K562 (cell line): ENCODE data around the gene CUL4B. TPM values are rescaled to one million over a fixed set of nuclear protein-coding genes. Genes with fewer than 3 reads are reported as not detected.

Experiments used
- BHLHE40 ChIP-seq: IDR thresholded peaks from 2 replicates; pipeline ENCODE4 v1.6.1; 2011; ENCODE audit warnings: low read length, improper control_type of control experiment
- BRCA1 ChIP-seq, 2 experiments: fragments of 450-650 bp in 1 of 2; sonication (generic) in 1 of 2; formaldehyde crosslinking in 1 of 2; IDR thresholded peaks; 2 replicates each; pipeline versions ENCODE4 v1.5.0 to v1.6.1; 2017 to 2020; ENCODE audit warnings: mild to moderate bottlenecking in 1 of 2, missing genetic modification reagents in 1 of 2
- FOSL1 ChIP-seq: fragments of 200-800 bp; sonication (Bioruptor generic); conservative IDR thresholded peaks from 2 replicates; pipeline ENCODE4 v1.6.1; 2016; ENCODE audit warnings: missing genetic modification characterization, missing compliant biosample characterization
- GABPA ChIP-seq: fragments of 200-800 bp; sonication (Bioruptor generic); conservative IDR thresholded peaks from 2 replicates; pipeline ENCODE4 v1.6.1; 2016; ENCODE audit warnings: low read depth, missing genetic modification characterization, missing compliant biosample characterization
- GTF2E2 ChIP-seq: fragments of 200-800 bp; sonication (Bioruptor generic); IDR thresholded peaks from 2 replicates; pipeline ENCODE4 v1.6.1; 2016; ENCODE audit warnings: missing genetic modification characterization, missing compliant biosample characterization
- HMG20B ChIP-seq: fragments of 250-450 bp; sonication (Bioruptor Pico); IDR thresholded peaks from 2 replicates; pipeline ENCODE4 v1.5.0; 2021; ENCODE audit warnings: mild to moderate bottlenecking
- ILF3 ChIP-seq: fragments of 450-650 bp; IDR thresholded peaks from 2 replicates; pipeline ENCODE4 v1.6.1; 2018; ENCODE audit warnings: antibody characterized with exemption, mild to moderate bottlenecking, moderate library complexity, borderline replicate concordance
- JUND ChIP-seq, 2 experiments: IDR thresholded peaks; 2 replicates in 1 of 2; 3 replicates in 1 of 2; pipeline ENCODE4 v1.6.1; 2011; ENCODE audit warnings: borderline replicate concordance in 2 of 2, low read depth in 2 of 2, low read length in 2 of 2, improper control_type of control experiment in 1 of 2, missing biosample characterization in 1 of 2, missing genetic modification characterization in 1 of 2, missing genetic modification reagents in 1 of 2
- MXI1 ChIP-seq: IDR thresholded peaks from 2 replicates; pipeline ENCODE4 v1.6.1; 2011; ENCODE audit warnings: low read depth, mild to moderate bottlenecking, improper control_type of control experiment, low read length
- RBBP5 ChIP-seq: fragments of 200-600 bp; sonication (generic); IDR thresholded peaks from 2 replicates; pipeline ENCODE4 v1.6.1; 2012; ENCODE audit warnings: borderline replicate concordance, mild to moderate bottlenecking, low read length, control low read depth, inconsistent platforms; ENCODE audit not compliant: insufficient read depth, poor library complexity, severe bottlenecking
- RCOR1 ChIP-seq, 2 experiments: IDR thresholded peaks; 2 replicates each; pipeline ENCODE4 v1.6.1; 2012; ENCODE audit warnings: low read depth in 2 of 2, low read length in 2 of 2, borderline replicate concordance in 1 of 2, improper control_type of control experiment in 1 of 2
- SIRT6 ChIP-seq: IDR thresholded peaks from one replicate; pipeline ENCODE4 v1.6.1; 2012; ENCODE audit warnings: low read depth, mild to moderate bottlenecking, control low read depth, inconsistent platforms, low read length, moderate library complexity
- SMARCA4 ChIP-seq: fragments of 450-650 bp; IDR thresholded peaks from 2 replicates; pipeline ENCODE4 v1.6.1; 2016
- ZNF263 ChIP-seq: sonication (generic); formaldehyde crosslinking; IDR thresholded peaks from 2 replicates; pipeline ENCODE4 v1.8.0; 2022; ENCODE audit warnings: mild to moderate bottlenecking, missing genetic modification reagents, borderline replicate concordance
- polyA plus RNA-seq, 8 experiments: library from polyadenylated mRNA; depleted of rRNA in 4 of 8; stranded (reverse) in 5 of 8; unstranded in 3 of 8; fragments of >200 nt; fragmentation: Nextera tagmentation in 2 of 8; fragmentation: Illumina TruSeq in 1 of 8; extraction: Ambion mirVana in 2 of 8; extraction: Trizol in 1 of 8; gene quantifications; 2 replicates each; pipeline versions ENCODE4 v1.2.1 to v1.2.3, GENCODE V29; 2011 to 2014; ENCODE audit warnings: inconsistent platforms in 1 of 8, missing spikeins in 1 of 8
- total RNA-seq, 7 experiments: library from RNA; depleted of rRNA in 6 of 7; stranded (reverse); fragments of >200 nt in 6 of 7; fragmentation: Illumina TruSeq in 2 of 7; extraction: Trizol in 2 of 7; gene quantifications; 2 replicates each; pipeline versions ENCODE4 v1.2.1 to v1.2.3, GENCODE V29; 2011 to 2021; ENCODE audit warnings: low replicate concordance in 1 of 7
- TF ChIP-seq, protein P1 (sequence below): fragments of 450-650 bp; IDR thresholded peaks from 2 replicates; pipeline ENCODE4 v1.6.1; 2016; ENCODE audit warnings: missing biosample characterization, missing genetic modification characterization
- TF ChIP-seq, protein P2 (sequence below): sonication (generic); formaldehyde crosslinking; IDR thresholded peaks from 2 replicates; pipeline ENCODE4 v1.9.0; 2022; ENCODE audit warnings: mild to moderate bottlenecking, missing genetic modification reagents
- TF ChIP-seq, protein P3 (sequence below): fragments of 250-450 bp; sonication (Bioruptor Pico); IDR thresholded peaks from 2 replicates; pipeline ENCODE4 v1.8.0; 2021; ENCODE audit warnings: borderline replicate concordance, mild to moderate bottlenecking, moderate library complexity; ENCODE audit not compliant: poor library complexity, severe bottlenecking
- TF ChIP-seq, protein P4 (sequence below): fragments of 250-450 bp; sonication (Bioruptor Pico); IDR thresholded peaks from 2 replicates; pipeline ENCODE4 v1.9.0; 2021; ENCODE audit warnings: mild to moderate bottlenecking, inconsistent platforms
- TF ChIP-seq, protein P5 (sequence below): fragments of 250-450 bp; sonication (Bioruptor Pico); IDR thresholded peaks from 2 replicates; pipeline ENCODE4 v1.5.1; 2021; ENCODE audit warnings: mild to moderate bottlenecking

CUL4B gene
- total and polyA plus RNA-seq, 9 of the 15 experiments (the other 6 are each of a cell fraction or from before 2014, with no cell fraction given) = 15.0 to 41.7 (median 37.5) TPM

DNA sequence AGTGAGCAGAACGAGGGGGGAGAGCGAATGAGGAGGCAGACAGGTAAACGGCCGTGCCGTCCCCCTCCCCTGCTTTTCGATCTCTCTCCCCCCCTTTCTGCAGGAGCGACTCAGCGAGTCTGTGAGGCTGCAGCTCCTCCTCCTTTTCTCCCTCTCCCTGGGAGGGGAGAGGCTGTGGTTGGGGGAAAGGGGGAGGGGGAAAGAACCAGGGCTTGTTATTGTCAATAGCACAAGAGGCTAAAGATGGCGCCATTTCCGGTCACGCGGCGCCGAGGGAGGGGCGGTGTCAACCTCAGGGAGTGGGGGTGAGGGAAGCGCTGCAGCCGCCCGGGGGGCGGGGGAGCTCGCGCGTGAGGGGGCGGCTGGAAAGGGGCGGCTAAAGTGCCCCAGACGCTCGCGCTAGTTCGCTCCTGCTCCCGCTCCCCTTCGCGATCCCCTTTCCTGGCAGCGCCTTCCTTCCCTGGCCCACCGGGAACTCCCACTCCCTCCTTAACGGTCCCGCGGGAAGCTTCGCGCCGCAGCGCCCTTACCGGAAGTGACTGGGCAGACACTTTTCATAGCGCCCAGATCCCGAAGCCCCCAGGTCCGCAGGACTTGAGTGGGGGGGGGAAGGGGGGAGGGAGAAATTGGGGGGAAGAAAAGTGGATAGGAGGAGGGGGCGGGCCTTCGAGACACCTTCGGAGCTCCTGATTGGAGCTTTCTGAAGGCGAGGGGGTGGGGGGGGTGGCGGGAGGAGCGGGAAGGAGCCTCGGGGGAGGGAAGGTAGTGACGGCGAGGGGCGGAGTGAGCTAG is at the start of gene CUL4B (continued):
- TF ChIP-seq, protein P1, sequence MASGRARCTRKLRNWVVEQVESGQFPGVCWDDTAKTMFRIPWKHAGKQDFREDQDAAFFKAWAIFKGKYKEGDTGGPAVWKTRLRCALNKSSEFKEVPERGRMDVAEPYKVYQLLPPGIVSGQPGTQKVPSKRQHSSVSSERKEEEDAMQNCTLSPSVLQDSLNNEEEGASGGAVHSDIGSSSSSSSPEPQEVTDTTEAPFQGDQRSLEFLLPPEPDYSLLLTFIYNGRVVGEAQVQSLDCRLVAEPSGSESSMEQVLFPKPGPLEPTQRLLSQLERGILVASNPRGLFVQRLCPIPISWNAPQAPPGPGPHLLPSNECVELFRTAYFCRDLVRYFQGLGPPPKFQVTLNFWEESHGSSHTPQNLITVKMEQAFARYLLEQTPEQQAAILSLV = no peak
- peak; percentile 20; the same call in 1 of the 2 replicates for TF ChIP-seq JUND (IDR thresholded peaks at IDR 0.05; ENCODE audit: borderline replicate concordance, low read depth, low read length)
- no peak for TF ChIP-seq JUND (tag; IDR thresholded peaks at IDR 0.05; ENCODE audit: borderline replicate concordance, low read depth, low read length)
- TF ChIP-seq, protein P2, sequence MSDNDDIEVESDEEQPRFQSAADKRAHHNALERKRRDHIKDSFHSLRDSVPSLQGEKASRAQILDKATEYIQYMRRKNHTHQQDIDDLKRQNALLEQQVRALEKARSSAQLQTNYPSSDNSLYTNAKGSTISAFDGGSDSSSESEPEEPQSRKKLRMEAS (CRISPR knock-in tag) = peak; percentile 57; the same call in 1 of the 2 replicates
- peak; percentile 89 for TF ChIP-seq BHLHE40
- TF ChIP-seq, protein P3, sequence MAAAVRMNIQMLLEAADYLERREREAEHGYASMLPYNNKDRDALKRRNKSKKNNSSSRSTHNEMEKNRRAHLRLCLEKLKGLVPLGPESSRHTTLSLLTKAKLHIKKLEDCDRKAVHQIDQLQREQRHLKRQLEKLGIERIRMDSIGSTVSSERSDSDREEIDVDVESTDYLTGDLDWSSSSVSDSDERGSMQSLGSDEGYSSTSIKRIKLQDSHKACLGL = no peak
- peak; percentile 8; the same call in 1 of the 2 replicates for TF ChIP-seq SMARCA4
- TF ChIP-seq RBBP5 = peak; percentile 46
- TF ChIP-seq, protein P4, sequence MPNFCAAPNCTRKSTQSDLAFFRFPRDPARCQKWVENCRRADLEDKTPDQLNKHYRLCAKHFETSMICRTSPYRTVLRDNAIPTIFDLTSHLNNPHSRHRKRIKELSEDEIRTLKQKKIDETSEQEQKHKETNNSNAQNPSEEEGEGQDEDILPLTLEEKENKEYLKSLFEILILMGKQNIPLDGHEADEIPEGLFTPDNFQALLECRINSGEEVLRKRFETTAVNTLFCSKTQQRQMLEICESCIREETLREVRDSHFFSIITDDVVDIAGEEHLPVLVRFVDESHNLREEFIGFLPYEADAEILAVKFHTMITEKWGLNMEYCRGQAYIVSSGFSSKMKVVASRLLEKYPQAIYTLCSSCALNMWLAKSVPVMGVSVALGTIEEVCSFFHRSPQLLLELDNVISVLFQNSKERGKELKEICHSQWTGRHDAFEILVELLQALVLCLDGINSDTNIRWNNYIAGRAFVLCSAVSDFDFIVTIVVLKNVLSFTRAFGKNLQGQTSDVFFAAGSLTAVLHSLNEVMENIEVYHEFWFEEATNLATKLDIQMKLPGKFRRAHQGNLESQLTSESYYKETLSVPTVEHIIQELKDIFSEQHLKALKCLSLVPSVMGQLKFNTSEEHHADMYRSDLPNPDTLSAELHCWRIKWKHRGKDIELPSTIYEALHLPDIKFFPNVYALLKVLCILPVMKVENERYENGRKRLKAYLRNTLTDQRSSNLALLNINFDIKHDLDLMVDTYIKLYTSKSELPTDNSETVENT (CRISPR knock-in tag) = no peak
- TF ChIP-seq RCOR1 (IDR thresholded peaks at IDR 0.05; ENCODE audit: borderline replicate concordance in 1 of 2, low read depth in 2 of 2, low read length in 2 of 2) = 0 out of 4 replicates have a peak, but pooled peaks of 1 of the 2 experiments have one; percentile 5
- TF ChIP-seq, protein P5, sequence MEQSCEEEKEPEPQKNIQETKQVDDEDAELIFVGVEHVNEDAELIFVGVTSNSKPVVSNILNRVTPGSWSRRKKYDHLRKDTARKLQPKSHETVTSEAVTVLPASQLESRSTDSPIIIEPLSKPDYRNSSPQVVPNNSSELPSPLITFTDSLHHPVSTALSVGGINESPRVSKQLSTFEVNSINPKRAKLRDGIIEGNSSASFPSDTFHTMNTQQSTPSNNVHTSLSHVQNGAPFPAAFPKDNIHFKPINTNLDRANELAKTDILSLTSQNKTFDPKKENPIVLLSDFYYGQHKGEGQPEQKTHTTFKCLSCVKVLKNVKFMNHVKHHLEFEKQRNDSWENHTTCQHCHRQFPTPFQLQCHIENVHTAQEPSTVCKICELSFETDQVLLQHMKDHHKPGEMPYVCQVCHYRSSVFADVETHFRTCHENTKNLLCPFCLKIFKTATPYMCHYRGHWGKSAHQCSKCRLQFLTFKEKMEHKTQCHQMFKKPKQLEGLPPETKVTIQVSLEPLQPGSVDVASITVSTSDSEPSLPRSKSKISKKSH (CRISPR knock-in tag) = no peak
- no peak for TF ChIP-seq SIRT6
- TF ChIP-seq BRCA1 (IDR thresholded peaks at IDR 0.05) = no peak
- no peak for TF ChIP-seq BRCA1 (CRISPR knock-in tag; IDR thresholded peaks at IDR 0.05)
- TF ChIP-seq GTF2E2 = no peak
- TF ChIP-seq ZNF263 = peak; percentile 62; the same call in 1 of the 2 replicates
- no peak for TF ChIP-seq HMG20B
- TF ChIP-seq FOSL1 (tag) = 0 out of 2 replicates have a peak, but pooled peaks have one; percentile 15
- peak; percentile 93 for TF ChIP-seq GABPA (tag)
- no peak for TF ChIP-seq MXI1
- TF ChIP-seq ILF3 = no peak
